Measurements from ENCODE around the gene NMNAT3.

The NMNAT3 gene

DNA sequence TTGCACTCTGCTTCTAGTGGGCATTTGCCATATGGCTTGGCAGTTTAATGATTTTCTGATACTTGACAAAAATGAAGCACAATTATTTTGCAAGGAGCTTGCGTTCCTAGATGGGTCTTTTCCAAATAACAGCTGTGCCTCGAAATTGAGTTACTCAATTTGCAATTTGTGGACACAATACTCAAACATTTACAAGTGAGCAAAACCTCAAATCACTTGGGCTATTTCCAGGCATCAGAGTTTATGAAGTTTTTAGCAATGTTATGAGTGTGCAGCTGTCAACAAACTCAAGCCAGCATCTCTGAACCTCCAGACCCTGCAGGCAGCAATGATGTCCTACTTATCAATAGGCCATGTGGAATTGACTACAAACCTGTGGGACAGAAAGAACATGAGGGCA lies 41.3 kb downstream of the NMNAT3 start:
- TF ChIP-seq GATA1 (IDR thresholded peaks at IDR 0.05; ENCODE audit: low read depth, low read length) (no peak), POLR2A (IDR thresholded peaks at IDR 0.05; ENCODE audit: low read length) (no peak)
- DNase-seq = no peak

DNA sequence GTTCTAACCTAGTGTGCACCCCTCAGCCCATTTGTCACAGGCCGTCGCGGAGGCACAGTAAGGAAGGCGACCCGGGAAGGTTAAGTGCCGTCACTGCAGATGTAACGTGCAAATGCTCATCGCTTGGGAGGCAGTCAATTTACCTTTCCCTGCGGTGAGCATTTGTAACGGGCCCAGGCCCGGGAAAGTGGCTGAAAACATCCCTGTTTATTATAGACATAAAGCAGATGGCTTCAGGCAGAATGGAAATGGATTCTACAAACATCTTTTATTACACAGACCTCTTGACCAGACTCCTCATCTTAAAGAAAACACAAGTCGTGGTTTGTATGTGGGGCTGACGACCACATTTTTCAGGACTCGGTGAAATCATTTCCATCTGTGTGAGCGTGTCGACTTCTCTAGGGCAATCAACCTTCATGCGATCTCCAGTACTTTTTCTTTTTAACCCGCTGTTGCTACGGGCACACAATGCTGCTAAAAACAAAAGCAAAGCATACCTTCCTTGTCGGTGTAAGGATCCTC lies 43.6 kb downstream of the NMNAT3 start:
- TF ChIP-seq GATA1 (IDR thresholded peaks at IDR 0.05; ENCODE audit: low read depth, low read length) (no peak), POLR2A (IDR thresholded peaks at IDR 0.05; ENCODE audit: low read length) (no peak)
- no peak for DNase-seq

DNA sequence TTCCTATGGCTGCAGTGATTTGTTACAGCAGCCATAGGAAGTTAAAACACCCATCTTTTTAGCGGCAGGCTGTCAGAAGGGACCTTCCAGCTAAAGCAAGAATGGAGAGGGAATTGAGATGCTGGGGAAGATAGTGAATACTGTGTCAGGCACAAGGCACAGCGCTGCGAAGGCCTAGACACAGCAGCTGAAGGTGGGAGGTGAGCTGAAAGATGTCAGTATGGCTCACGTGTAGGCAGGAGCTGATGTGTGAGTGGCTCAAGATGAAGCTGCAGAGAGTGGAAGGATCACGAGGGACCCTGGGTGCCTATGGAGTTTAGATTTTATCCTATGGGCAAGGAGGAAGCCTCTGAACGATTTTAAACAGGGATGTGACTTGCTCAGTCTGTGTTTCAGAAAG lies 44.3 kb downstream of the NMNAT3 start:
- no peak for DNase-seq
- no peak for TF ChIP-seq POLR2A (IDR thresholded peaks at IDR 0.05; ENCODE audit: low read length)
- no peak for TF ChIP-seq GATA1 (IDR thresholded peaks at IDR 0.05; ENCODE audit: low read depth, low read length)

DNA sequence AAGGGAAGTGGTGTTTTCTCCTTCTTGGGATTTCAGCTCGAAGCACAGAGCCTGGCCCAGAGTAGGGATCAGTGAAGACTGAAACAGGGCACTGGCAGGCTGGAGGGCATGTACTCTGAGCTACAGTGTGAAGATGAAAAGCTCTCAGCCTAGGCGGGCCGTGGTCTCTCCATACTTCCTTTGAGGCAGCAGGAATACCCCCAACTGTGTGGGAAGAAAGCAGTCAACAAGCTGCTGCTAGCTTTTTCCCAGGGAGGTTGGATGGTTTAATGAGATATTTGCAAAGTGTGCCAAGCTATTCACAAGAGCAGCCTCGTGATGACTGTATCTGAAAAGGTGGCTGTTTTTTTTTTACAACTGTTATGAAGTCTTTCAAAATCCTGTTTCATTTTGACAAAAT lies 47.2 kb downstream of the NMNAT3 start:
- TF ChIP-seq GATA1 (IDR thresholded peaks at IDR 0.05; ENCODE audit: low read depth, low read length) (no peak), POLR2A (IDR thresholded peaks at IDR 0.05; ENCODE audit: low read length) (no peak)
- DNase-seq = no peak

DNA sequence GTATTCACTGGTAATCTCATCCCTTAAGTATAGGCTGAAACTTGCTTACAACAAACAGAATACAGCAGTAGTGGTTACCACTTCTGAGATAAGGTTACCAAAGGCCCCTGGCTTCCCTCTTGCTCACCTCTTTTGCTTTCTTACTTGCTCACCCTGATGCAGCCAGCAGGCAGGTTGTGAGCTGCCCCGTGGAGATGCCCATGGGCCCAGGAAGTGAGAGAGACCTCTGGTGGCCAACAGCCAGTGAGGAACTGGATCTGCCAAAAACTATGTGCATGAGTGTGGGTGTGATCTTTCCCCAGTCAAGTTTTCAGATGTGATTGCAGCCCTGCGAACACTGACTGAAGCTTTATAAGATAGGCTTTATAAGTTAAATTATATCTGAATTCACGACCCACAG lies 48.7 kb downstream of the NMNAT3 start:
- DNase-seq = peak; percentile 11 to 19

DNA sequence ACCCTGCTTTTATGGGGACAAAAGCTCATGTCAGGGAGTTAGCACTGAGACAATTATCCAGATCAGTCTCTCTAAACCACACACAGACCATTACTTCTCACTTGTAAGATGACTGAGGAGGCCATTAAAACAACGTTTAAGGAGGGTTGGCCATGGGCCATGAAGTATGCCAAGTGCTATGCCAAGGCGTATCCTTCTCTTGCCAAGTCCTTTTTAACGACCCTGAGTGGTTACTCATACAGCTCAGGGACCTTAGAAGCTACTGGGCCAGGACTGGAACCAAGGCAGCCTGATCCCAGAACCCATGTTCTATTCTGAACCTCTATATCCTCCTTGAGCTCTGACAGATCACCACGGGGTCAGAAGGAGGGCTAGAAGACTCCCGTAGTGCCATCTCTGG lies 50.0 kb downstream of the NMNAT3 start:
- DNase-seq = no peak
- no peak for TF ChIP-seq GATA1 (IDR thresholded peaks at IDR 0.05; ENCODE audit: low read depth, low read length)
- TF ChIP-seq POLR2A (IDR thresholded peaks at IDR 0.05; ENCODE audit: low read length) = no peak

More for the DNA sequence above, 48.7 kb downstream of the NMNAT3 start:
- TF ChIP-seq GATA1 (IDR thresholded peaks at IDR 0.05; ENCODE audit: low read depth, low read length) (no peak), POLR2A (IDR thresholded peaks at IDR 0.05; ENCODE audit: low read length) (no peak)

DNA sequence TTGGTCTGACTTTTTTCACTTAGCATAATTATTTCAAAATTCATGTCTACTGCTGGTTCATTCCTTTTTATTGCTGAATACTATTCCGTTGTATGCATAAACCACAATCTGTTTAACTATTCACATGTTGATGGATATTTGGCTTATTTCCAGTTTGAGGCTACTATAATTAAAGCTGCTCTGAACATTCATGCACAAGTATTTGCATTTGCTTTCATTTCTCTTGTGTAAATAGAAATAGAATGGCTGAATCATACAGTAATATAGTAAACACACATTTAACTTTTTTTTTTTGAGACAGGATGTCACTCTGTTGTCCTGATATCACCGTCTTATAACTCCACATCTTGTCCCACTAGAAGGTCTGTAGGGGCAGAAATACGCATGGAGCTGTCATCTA lies 57.3 kb downstream of the NMNAT3 start:
- DNase-seq = no peak
- TF ChIP-seq GATA1 (IDR thresholded peaks at IDR 0.05; ENCODE audit: low read depth, low read length) (no peak), POLR2A (IDR thresholded peaks at IDR 0.05; ENCODE audit: low read length) (no peak)

DNA sequence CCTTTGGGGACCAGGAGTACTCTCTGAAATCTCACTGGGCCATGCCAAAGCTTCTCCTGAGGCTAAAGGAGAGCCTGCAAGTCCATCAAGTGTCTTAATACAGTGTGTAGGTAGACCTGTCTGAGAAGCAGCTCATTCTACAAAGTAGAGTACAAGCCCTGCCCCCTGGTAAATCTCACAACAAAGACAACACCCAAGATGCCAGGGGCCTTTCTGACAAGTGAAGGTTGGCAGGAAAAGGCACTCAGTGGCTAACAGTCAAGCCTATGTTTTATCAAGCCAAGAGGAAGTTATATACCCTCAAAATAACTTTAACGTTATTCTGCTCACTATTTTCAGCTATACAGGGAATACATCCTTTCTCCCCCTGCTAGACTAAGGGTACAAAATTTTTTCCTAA lies 58.3 kb downstream of the NMNAT3 start:
- no peak for TF ChIP-seq POLR2A (IDR thresholded peaks at IDR 0.05; ENCODE audit: low read length)
- TF ChIP-seq GATA1 (IDR thresholded peaks at IDR 0.05; ENCODE audit: low read depth, low read length) = no peak
- no peak for DNase-seq

DNA sequence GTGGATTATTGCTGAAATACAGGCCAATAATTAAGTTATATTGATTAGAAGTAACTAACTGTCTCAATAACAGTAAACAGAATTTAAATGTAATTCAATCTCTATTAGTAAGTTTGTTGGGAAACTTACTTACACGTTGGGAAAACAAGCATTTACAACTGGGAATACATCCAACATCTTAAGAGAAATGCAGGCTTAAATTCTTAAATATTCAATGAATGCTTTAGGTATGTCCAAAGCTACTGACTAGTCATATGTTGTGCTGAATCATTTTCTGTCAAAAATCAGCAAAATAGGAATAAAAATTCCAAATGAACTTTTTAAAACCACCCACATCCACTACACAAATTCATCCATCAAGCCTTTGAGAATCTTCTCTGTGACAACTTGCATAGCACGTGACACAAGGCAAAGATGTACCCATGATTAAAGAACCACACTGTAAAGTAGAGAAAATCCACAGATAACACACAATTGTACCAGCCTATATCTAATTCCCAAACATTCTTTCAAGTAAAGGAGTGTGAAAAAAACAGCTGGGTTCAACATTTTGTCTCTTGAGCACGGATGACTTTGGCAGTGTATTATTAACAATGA lies 60.0 kb downstream of the NMNAT3 start:
- TF ChIP-seq GATA1 (IDR thresholded peaks at IDR 0.05; ENCODE audit: low read depth, low read length) (no peak), POLR2A (IDR thresholded peaks at IDR 0.05; ENCODE audit: low read length) (no peak)
- no peak for DNase-seq

DNA sequence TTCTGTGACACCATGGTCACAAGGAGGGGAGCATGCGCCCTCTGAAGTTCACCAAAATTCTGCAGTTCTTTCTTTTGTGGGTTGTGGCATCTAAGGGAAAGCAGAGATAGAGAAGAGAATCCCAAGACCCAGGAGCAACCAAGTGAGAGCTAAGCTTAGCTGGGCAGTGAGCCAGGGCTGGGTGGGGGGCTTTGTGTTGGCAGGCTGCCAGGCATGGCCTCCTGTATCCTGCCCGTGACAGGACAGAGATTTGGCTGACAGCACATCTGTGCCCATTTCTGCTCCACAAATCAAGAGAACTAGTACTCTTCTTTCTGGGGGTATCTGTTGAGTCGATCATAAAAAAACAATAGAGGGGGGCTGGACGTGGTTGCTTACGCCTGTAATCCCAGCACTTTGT lies 66.2 kb downstream of the NMNAT3 start:
- peak in 1 of 2 experiments; percentile 3 for DNase-seq
- TF ChIP-seq POLR2A (IDR thresholded peaks at IDR 0.05; ENCODE audit: low read length) = no peak
- TF ChIP-seq GATA1 (IDR thresholded peaks at IDR 0.05; ENCODE audit: low read depth, low read length) = no peak

DNA sequence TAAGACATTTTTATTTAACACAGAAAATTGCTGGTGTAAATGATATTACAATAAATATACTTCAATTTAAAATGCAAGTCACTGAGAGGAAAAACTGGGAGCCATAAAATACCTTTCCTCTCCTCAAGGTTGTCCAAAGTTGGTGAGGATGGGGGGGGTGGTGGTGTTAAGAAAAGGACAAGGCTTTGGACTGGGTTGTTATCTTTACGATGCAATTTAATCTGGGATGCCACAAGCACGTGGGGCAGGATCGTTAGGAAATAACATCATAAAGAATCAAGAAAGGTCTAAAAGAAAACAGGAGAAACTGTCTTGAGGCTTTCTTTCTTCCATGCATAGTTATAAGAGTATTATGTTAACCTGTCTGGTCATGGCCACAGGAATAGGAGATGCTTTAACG lies 66.9 kb downstream of the NMNAT3 start:
- no peak for DNase-seq
- no peak for TF ChIP-seq POLR2A (IDR thresholded peaks at IDR 0.05; ENCODE audit: low read length)

DNA sequence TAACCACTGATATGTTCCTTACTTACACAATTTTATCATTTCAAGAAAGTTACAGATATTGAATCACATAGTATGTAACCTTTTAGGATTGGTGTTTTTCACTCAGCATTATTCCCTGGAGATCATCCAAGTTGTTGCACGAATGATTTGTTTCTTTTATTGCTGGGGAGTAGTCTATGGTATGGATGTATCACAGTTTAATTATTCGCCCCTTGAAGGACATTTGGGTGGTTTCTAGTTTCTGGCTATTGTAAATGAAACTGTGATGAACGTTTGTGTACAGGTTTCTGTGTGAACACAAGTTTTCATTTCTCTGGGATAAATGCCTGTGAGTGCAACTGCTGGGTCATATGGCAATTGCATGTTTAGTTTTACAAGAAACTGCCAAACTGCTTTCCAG lies 68.8 kb downstream of the NMNAT3 start:
- no peak for DNase-seq
- TF ChIP-seq GATA1 (IDR thresholded peaks at IDR 0.05; ENCODE audit: low read depth, low read length) = no peak
- TF ChIP-seq POLR2A (IDR thresholded peaks at IDR 0.05; ENCODE audit: low read length) = no peak

DNA sequence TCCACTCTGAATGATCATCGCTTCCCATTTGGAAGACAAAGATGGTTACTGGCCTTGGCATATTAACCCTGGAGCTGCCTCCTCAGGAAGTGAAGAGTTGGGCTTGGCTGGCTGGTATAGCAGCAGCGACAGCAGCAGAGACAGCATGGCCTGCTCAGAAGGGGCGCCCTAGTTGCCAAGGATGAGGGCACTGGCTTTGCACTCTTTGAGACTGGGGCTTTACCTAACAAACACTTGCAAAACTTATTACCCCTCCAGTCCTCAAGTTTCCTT lies 69.7 kb downstream of the NMNAT3 start:
- DNase-seq = no peak
- no peak for TF ChIP-seq POLR2A (IDR thresholded peaks at IDR 0.05; ENCODE audit: low read length)
- no peak for TF ChIP-seq GATA1 (IDR thresholded peaks at IDR 0.05; ENCODE audit: low read depth, low read length)

DNA sequence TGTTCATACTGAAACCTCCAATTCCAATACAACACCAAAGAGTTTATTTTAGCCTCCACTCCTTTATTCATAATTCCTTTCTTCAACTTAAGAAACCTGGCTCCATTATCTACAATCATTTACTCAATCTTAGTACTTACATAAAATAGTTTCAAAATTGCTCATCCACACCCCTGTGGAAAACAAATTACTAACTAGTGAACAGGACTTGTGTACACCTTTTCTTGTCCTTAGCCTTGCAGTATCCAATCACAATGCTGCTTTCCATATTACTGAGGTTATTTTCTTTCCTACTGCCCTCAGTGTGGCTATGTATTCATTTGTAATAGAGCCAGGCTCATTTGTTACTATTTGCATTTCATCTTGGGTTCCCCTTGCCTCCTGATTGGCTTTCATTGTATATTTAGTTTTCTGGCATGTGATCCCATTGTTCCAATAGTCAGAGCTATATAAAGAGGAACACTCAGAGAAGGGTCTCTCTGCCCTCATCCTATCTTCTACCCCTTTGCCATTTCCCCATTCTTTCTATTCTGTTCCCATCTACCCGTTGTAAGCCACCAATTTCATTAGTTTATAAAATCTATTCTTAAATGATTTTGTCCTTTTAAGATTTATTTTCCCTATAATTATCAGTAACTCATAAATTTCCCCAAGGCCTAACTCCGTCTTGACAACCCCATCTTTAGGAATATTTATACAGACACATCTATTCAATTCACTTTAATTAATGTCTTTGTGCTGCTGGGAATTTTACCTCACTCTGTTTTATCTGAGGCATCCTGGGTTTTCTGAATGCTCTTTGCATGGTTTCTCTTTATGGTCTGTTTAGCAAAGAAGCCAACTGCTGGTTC lies 70.3 kb downstream of the NMNAT3 start:
- TF ChIP-seq GATA1 (IDR thresholded peaks at IDR 0.05; ENCODE audit: low read depth, low read length) = no peak
- no peak for TF ChIP-seq POLR2A (IDR thresholded peaks at IDR 0.05; ENCODE audit: low read length)
- no peak for DNase-seq

DNA sequence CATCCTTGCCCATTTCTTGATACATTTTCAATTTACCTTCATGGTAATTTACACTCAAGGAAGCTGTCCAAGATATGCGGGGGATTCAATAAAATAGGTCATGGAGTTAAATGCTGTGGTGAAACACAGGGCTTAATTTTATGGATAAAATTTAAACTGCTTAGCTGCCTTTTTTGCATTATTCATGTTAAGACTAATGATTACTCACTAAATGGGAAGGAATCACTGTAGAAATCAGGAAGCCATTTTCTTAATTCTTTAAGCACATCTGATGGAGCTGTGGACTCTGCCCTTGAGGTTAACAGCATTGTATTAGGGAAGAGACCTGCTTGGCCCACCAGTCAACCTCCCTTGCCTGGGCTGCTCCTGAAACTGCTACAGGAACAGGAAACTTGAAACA lies 75.8 kb downstream of the NMNAT3 start:
- DNase-seq = no peak
- TF ChIP-seq GATA1 (IDR thresholded peaks at IDR 0.05; ENCODE audit: low read depth, low read length) (no peak), POLR2A (IDR thresholded peaks at IDR 0.05; ENCODE audit: low read length) (no peak)

All from erythroblast (primary cell).